Suprapubic skin (tissue), 4 donors: ENCODE data around the gene KIAA0586. TPM values are rescaled to one million over a fixed set of nuclear protein-coding genes. Genes with fewer than 3 reads are reported as not detected.

Source experiments
- DNase-seq, 2 donors: peaks; one replicate each; pipeline ENCODE4 v3.0.0-alpha.2; 2019; ENCODE audit warnings: low spot score in 2 of 2
- H3K27ac ChIP-seq: fragments of 200-600 bp; sonication (generic); one replicate; pipeline ENCODE4 v1.5.1; 2019
- H3K27me3 ChIP-seq: fragments of 200-600 bp; sonication (generic); one replicate; pipeline ENCODE4 v1.5.1; 2019
- H3K36me3 ChIP-seq: fragments of 200-600 bp; sonication (generic); one replicate; pipeline ENCODE4 v1.5.1; 2019
- H3K4me1 ChIP-seq: fragments of 200-600 bp; sonication (generic); one replicate; pipeline ENCODE4 v1.5.1; 2019
- H3K4me3 ChIP-seq: fragments of 200-600 bp; sonication (generic); one replicate; pipeline ENCODE4 v1.5.1; 2019; ENCODE audit warnings: mild to moderate bottlenecking
- H3K9me3 ChIP-seq: fragments of 200-600 bp; sonication (generic); one replicate; pipeline ENCODE4 v1.5.1; 2019
- CTCF ChIP-seq, 2 donors: fragments of 200-600 bp in 1 of 2; fragments of 450-650 bp in 1 of 2; sonication (generic) in 1 of 2; IDR thresholded peaks; one replicate each; pipeline ENCODE4 v1.5.1; 2016 to 2019; ENCODE audit warnings: antibody characterized with exemption in 2 of 2, mild to moderate bottlenecking in 1 of 2, moderate library complexity in 1 of 2
- EP300 ChIP-seq: sonication (generic); formaldehyde crosslinking; IDR thresholded peaks from one replicate; pipeline ENCODE4 v1.6.1; 2017; ENCODE audit warnings: antibody characterized with exemption
- POLR2A ChIP-seq, 2 donors: fragments of 450-650 bp; IDR thresholded peaks; one replicate each; pipeline ENCODE4 v1.6.1; 2017; ENCODE audit warnings: antibody characterized with exemption in 2 of 2, mild to moderate bottlenecking in 2 of 2, moderate library complexity in 2 of 2
- POLR2AphosphoS5 ChIP-seq, 3 donors: sonication (generic); formaldehyde crosslinking; IDR thresholded peaks; one replicate each; pipeline ENCODE4 v1.6.1; 2017; ENCODE audit warnings: antibody characterized with exemption in 3 of 3
- WGBS: methylation state at CpG from one replicate; pipeline ENCODE4 v1.1.5; 2018; 5-methylcytosine and 5-hydroxymethylcytosine counted together
- total RNA-seq, 4 donors: library from RNA; depleted of rRNA; stranded (reverse); fragments of >200 nt; gene quantifications; one replicate each; pipeline ENCODE4 v1.1.0, GENCODE V29; 2016

Gene KIAA0586
- total RNA-seq, 4 donors from 2014 or later: 11.1 to 37.1 (median 16.5) TPM

DNA sequence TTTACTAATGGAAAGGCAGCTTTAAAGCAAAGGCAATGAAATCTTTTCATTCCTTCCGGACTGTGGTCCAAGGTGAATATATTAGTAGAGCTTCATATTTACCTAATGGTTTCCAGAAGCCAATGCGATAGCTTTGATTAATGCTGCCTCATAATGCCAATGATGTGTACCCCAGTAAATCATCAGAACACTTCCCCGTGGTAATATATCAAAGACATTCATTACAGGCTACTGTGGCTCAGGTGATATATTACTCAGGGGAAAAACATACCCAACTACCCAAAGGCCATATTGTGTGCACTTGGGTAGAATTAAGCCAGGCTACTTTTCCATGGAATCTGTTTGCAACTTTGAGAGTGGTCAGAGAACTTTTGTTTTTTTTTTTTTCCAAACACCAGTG is 140.8 kb downstream of the KIAA0586 start:
- Histone ChIP-seq H3K4me1 (no peaks in the 10 kb centered on the region), H3K27me3 (no peaks in the 10 kb centered on the region), H3K36me3 (no peaks in the 10 kb centered on the region), H3K4me3 (no peak overlapping the region), H3K9me3 (no peaks in the 10 kb centered on the region), H3K27ac (no peak overlapping the region)
- no peak for TF ChIP-seq CTCF (IDR thresholded peaks at IDR 0.05)
- DNase-seq: no peak
- WGBS: 82% methylated on average over 3 of the region's 3 CpGs

DNA sequence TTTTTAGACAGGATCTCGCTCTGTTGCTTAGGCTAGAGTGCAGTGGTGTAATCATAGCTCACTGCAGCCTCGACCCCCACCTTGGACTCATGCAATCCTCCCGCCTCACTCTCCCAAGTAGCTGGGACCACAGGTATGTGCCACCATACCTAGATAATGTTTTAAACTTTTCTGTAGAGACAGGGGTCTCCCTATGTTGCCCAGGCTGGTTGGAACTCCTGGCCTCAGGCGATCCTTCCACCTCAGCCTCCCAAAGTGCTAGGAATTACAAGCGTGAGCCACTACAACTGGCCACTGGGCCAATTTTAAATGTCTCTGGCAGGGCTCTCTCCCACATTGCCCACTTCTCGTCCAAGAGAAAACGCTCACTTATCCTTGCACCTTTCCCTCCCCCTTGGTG is 143.7 kb downstream of the KIAA0586 start:
- 97% methylated on average over 7 of the region's 7 CpGs for WGBS
- Histone ChIP-seq H3K4me3 (no peak overlapping the region), H3K36me3 (no peaks in the 10 kb centered on the region), H3K27me3 (no peaks in the 10 kb centered on the region), H3K9me3 (no peaks in the 10 kb centered on the region), H3K27ac (no peak overlapping the region), H3K4me1 (no peaks in the 10 kb centered on the region)
- no peak for TF ChIP-seq POLR2AphosphoS5 (IDR thresholded peaks at IDR 0.05)
- no peak for TF ChIP-seq EP300
- TF ChIP-seq POLR2A (IDR thresholded peaks at IDR 0.05): no peak
- no peak for TF ChIP-seq CTCF (IDR thresholded peaks at IDR 0.05)
- no peak for DNase-seq

DNA sequence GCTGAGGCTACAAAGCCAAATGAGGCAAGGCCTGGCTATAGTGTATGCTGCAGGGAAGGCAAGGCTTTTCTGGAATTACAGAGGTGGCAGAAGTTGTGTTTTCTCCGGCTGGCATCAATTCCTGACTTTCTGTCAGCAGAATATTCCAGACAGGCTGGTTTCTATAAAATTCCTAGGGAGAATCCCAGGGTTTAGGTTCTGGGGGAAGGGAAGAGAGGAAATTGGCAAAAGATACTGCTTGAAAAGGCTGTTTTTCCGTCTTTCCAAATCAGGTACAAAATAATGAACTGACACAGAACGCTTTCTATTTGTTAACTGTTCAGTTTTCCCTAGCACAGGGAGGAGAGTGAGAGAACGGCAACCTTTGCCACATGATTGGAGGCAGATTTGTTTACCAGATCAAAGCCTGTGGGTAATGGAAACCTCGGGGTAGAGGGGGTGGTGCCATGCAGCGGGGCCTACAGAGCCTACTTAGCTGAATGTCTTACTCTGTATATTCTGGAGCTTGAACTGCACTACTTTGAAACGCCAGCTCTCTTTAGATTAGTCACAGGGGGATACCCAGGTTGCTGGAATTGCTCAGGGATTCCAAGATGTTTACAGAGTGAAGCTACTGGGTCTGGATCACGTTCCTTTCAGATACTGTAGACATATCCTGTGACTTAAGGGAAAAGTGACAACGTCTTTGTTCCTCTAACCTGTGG is 144.4 kb downstream of the KIAA0586 start:
- H3K27ac ChIP-seq: no peak overlapping the region
- H3K36me3 ChIP-seq: no peaks in the 10 kb centered on the region
- no peaks in the 10 kb centered on the region for H3K9me3 ChIP-seq
- H3K27me3 ChIP-seq: no peaks in the 10 kb centered on the region
- H3K4me3 ChIP-seq: no peak overlapping the region
- 47% methylated on average over 9 of the region's 9 CpGs for WGBS
- TF ChIP-seq CTCF (IDR thresholded peaks at IDR 0.05) (no peak), POLR2A (IDR thresholded peaks at IDR 0.05) (no peak), POLR2AphosphoS5 (IDR thresholded peaks at IDR 0.05) (no peak), EP300 (no peak)
- DNase-seq: no peak
- H3K4me1 ChIP-seq: no peaks in the 10 kb centered on the region

GRCh38 chr14:58572473-58572853 is 144.9 kb downstream of the KIAA0586 start:
- no peak for DNase-seq
- H3K27ac ChIP-seq: no peak overlapping the region
- no peak overlapping the region for H3K4me3 ChIP-seq
- no peaks in the 10 kb centered on the region for H3K4me1 ChIP-seq
- no peaks in the 10 kb centered on the region for H3K9me3 ChIP-seq
- WGBS: 97% methylated on average over 1 of the region's 1 CpG
- TF ChIP-seq POLR2AphosphoS5 (IDR thresholded peaks at IDR 0.05): no peak
- no peak for TF ChIP-seq POLR2A (IDR thresholded peaks at IDR 0.05)
- no peak for TF ChIP-seq CTCF (IDR thresholded peaks at IDR 0.05)
- TF ChIP-seq EP300: no peak
- no peaks in the 10 kb centered on the region for H3K36me3 ChIP-seq
- no peaks in the 10 kb centered on the region for H3K27me3 ChIP-seq

GRCh38 chr14:58572863-58573262 is 145.3 kb downstream of the KIAA0586 start:
- H3K27ac ChIP-seq: no peak overlapping the region
- no peak overlapping the region for H3K4me3 ChIP-seq
- 94% methylated on average over 2 of the region's 2 CpGs for WGBS
- no peaks in the 10 kb centered on the region for H3K36me3 ChIP-seq
- no peak for DNase-seq
- no peaks in the 10 kb centered on the region for H3K9me3 ChIP-seq
- TF ChIP-seq EP300 (no peak), POLR2A (IDR thresholded peaks at IDR 0.05) (no peak), CTCF (IDR thresholded peaks at IDR 0.05) (no peak), POLR2AphosphoS5 (IDR thresholded peaks at IDR 0.05) (no peak)
- H3K27me3 ChIP-seq: no peaks in the 10 kb centered on the region
- no peaks in the 10 kb centered on the region for H3K4me1 ChIP-seq
